IPS DF 19.7 (cell line): ENCODE measurements around the gene SPRED3.
A peak's percentile ranks its signal among the peaks of the same experiment; 100 is the strongest.
"Not testable (repeated sequence)": the region's sequence is repeated elsewhere in the genome, so short reads cannot be mapped to it uniquely, and the experiment has no call there.

Experiments
- DNase-seq: peaks from one replicate; pipeline ENCODE4 v3.0.0-alpha.2; 2013; ENCODE audit warnings: low read depth, low spot score

Gene SPRED3, protein sequence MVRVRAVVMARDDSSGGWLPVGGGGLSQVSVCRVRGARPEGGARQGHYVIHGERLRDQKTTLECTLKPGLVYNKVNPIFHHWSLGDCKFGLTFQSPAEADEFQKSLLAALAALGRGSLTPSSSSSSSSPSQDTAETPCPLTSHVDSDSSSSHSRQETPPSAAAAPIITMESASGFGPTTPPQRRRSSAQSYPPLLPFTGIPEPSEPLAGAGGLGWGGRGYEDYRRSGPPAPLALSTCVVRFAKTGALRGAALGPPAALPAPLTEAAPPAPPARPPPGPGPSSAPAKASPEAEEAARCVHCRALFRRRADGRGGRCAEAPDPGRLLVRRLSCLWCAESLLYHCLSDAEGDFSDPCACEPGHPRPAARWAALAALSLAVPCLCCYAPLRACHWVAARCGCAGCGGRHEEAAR

DNA sequence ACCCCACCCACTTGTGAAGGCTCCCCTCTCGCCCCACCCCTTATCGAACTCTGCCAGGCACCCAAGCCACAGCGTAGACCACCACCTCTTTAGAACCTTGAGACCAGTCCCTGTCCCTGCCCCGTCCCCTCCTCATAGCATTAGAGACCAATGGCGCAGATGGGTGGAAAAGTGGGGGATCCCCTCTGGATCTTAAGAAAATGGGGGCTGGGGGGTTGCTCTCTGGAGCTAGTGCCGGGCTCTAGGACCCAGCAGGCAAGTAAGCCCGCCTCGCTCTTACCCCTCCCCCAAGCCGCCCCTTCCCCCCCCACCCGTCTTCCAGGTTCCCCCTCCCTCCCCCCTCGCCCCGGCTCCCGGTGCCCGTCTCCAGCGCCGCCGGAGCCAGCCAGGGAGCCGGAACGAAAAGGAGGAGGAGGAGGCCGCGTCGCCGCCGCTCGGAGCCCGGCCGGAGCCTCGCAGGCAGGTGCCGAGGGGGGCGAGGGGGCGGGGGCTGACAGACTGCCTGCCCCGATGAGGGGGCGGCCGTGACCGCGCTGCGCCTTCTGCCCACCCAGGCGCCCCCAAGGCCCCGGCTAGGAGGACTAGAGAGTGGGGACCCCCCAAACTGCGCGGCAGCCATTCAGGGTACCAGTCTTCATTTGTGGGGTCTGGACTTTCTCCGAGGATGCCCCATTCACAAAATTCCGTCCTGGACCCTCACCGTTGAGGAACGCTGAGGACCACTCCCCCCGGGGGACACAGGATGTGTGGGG lies at the start of gene SPRED3:
TSS of gene SPRED3 (plus strand) at position 349 of the 752 bp plus-strand sequence. CDS start 1,606 bp downstream, outside the sequence.
- no peak for DNase-seq

DNA sequence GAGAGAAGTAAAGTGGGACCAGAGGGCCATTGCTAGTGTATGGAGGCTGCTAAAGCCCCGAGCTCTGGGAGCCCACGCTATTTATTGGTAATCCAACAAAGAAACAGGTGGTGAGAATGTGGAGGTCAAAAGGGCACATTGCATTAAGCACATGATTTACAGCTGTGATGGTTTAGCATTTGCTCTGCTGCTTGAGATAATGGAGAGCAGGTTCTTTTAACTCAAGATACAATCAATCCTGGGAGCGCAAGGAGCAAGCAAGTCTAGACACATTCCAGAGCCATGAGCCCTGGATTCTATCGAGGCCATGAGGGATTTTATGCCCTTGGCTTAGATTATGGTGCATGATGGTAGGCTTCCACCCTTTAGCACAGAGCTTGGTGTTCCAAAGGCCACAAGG lies 49.5 kb upstream of the SPRED3 start:
- DNase-seq = not testable (repeated sequence)

DNA sequence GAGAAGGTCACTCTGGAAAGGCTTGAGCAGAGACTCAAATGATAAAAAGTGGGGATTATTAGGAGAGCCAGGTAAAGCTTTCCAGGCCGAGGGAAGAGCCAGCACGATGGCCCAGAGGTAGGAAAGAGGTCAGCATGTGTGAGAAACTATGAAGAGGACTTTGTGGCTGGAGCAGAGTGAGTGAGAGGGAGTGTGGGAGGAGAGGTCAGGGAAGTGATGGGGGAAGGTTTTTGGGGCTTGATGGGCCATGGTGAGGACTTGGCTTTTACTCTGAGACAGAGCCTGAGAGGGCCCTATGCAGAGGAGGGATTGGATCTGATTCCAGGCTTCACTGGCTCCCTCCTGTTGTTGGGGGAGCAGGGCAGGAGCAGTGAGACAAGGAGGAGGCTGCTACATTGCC lies 47.6 kb upstream of the SPRED3 start:
- DNase-seq = no peak

DNA sequence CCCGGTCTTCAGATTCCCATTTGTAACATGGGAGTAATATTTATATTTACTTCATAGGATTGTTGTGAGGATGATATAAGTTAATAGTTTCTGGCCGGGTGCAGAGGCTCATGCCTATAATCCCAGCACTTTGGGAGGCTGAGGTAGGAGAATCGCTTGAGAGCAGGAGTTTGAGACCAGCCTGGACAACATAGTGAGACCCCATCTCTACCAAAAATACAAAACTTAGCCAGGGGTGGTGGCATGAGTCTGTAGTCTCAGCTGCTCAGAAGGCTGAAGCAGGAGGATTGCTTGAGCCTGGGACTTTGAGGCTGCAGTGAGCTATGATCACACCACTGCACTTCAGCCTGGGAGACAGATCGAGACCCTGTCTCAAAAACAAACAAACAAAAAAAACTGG lies 41.7 kb upstream of the SPRED3 start:
- DNase-seq = no peak

DNA sequence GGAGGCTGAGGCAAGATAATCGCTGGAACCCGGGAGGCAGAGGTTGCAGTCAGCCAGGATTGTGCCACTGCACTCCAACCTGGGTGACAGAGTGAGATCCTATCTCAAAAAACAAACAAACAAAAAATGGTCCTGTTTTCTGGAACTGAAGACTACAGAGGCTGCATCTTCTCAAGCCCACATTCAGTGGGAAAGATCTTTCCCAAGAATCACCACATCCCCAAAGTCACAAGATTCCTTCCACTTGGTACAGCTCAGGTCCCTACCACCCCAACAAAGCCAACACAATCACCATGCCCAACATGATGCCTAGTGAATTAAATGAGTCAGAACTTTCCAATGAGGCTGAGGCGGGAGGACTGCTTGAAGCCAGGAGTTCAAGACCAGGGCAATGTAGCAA lies 37.6 kb upstream of the SPRED3 start:
- DNase-seq = no peak

DNA sequence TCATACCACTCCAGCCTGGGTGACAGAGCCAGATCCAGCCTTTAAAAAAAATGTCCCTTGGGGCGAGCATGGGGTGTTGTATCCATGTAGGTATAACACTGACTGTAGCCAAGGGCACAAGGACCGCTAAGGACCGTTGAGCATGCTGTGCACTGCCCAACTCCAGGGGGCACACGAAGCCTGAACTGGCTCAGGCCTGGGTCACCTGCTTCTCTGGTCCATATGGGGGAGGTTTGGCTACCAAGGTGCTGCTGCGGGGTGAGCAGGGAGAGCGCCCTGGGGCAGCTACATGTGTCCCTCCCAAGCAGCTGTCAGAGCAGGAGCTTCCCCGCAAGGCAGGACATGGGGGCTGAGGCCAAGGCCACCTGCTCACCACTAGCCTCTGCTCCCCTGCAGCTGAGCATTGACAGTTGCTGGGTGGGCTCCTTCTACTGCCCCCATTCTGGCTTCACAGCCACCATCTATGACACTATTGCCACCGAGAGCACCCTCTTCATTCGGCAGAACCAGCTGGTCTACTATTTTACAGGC lies 36.6 kb upstream of the SPRED3 start:
- no peak for DNase-seq

DNA sequence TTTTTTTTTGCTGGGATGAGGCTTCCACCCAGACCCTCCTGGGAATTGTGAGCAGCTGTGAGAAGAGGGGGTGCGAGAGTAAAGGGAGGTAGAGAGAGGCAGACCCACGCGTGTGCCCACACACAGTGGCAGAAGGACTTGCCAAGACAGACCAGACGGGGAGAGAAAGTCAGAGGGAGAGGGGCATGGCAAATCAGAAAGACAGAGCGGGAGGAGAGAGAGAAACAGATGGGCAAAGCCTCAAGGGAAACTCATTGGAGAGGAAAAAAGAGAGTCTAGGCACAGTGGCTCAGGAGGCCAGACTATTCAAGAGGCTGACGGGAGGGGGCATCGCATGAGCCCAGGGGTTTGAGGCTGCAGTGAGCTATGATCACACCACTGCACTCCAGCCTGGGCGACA lies 35.9 kb upstream of the SPRED3 start:
- no peak for DNase-seq

DNA sequence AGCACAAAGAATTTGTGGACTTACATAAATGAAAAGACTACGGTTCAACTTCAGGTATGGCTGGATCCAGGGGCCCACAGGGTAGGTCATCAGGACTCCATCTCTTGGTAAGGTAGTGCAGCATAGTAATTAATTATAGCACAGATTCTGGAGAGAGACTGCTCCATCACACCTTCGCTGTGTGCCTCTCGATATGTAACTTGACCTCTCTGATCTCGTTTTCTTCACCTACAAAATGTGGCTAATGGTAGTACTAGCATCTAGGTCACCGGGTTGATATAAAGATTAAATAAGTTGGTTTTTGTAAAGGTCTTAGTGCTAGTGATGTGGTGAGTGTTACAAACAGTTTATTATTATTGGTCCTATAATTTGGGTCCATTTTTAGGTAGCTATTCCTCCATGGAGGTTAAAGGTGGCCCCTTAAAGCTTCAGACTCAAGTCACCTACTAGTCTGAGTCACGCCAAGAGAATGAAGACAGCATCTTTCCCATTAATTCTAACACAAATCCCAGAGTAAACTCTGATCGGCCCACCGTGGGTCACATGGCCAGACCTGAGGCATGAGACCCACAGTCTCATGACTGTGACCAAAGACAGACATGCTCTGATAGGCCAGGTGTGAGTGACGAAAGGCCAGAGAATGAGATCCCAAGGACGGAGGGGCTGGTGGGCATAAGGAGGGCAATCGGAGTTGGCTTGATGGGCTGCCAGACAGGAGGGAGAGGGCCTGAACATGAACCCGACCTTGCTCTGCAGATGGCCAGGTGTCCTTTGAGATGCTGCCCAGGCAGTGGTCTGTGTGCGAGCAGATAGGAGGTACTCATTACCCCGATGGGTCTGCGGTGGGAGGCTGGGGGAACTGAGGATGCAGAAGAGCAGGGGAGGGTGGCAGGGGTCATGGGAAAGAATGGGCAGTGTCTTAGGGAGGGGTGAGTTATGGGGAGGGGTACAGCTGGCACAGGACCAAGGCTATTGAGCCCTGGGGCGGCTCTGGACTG lies 32.5 kb upstream of the SPRED3 start:
- no peak for DNase-seq

DNA sequence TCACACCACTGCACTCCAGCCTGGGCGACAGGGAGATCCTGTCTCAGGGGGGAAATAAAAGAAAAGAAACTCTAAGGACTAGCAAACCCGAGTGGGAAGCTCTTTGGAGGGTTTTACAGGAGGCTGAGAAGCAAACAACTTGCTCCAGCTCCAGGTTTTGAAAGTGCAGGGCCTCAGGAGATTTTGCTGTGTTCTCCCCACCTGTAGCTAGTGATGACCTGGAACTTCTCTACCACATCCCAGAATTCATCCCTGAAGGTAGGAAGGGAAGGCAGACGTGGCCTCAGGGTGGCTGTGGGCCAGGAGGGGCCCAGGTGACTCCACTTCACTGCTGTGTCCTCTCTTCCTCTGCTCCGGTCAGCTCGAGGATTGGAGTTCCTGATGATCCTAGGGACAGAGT lies 30.4 kb upstream of the SPRED3 start:
- no peak for DNase-seq

DNA sequence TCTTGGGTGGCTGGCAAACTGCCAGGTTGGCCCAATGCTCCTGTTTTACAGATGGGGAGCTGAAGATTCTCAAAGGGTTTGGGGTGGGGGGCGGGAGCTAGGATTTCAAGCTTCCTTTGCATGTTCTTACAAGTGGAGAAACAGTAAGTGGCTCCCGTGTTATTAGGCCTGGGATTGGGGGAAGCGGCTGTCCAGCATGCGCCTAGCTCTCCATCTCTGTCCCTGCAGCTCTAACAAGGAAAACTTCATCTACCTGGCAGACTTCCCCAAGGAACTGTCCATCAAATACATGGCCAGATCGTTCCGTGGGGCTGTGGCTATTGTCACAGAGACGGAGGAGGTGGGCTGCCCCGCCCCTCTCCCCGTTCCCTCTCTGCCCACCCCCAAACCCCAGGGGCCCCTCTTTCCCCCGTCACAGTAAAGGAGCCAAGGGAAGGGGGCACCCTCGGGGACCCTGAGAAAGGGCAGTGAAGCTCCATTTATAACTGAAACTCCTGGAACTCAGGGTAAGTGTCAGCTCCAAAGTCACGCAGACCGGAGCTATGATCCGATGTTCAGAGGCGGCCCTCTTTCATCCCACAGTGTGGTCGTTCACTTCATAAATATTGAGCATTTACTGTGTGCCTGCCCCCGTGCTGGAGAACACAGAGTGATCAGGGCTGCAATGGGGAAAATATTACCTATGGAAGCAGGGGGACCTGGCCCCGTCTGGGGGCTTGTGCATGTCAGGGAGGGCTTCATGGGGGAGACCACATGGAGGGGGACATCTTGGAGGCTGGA lies 29.1 kb upstream of the SPRED3 start:
- DNase-seq = no peak

DNA sequence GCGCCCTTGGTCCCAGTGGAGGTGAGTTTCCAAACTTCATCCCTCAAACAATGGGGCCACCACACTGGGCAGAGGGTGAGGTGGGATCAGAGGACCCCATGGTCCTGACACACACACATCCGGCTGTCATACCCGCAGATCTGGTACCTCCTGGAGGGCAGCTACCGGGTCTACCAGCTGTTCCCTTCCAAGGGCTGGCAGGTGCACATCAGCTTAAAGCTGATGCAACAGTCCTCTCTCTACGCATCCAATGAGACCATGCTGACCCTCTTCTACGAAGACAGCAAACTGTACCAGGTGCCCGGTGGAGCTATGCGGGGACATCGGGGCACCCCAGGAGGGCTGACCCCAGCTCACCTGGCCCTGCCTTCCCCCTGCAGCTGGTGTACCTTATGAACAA lies 28.1 kb upstream of the SPRED3 start:
- DNase-seq = no peak

DNA sequence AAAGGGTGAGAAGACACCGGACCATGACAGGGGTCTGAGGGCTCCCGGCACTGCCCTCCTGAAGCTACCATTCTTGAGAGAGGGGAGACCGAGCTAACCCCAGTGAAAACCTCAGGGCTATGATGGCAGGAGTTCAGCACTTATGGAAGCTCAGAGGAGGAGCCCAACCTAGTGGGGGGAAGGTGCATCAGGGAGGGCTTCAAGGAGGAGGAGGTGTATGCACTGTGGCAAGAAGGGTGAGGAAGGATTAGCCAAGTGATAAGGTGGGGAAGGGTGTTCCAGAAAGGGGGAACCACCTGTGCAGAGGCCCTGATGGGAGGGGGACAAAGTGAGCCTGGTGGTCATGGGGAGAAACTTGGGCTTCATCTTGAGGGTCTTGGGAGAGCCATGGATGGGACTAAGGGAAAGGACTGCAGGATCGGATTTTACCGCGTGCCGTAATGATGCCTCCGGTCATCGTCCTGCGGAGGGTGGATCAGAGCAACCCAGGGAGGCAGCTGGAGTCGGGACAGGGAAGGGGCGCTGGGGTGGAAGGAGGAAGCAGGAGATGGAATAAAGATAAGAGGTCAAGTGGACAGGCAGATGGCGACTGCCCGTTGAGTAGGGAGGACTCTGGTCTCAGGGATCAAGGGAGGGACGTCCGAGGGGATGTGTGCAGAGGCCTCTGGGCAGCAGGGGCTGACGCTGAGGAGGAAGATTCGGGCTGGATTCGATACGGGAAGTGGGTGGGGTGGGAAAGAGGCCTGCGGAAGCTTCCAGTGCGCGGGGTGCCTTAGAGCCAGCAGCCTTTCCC lies 27.5 kb upstream of the SPRED3 start:
- no peak for DNase-seq

DNA sequence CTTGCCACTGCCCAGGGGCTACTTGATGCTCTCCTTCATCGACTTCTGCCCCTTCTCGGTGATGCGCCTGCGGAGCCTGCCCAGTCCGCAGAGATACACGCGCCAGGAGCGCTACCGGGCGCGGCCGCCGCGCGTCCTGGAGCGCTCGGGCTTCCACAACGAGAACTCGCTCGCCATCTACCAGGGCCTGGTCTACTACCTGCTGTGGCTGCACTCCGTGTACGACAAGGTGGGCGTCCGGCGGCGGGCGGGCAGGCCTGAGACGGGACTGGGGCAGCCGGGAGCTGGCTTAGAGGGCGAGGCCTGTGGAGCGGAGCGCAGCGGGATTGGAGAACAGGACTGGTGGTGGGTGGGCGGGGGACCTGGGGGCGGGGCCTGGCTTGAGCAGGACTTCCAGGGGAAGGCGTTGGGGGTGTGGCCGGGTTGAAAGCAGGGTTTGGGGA lies 26.8 kb upstream of the SPRED3 start:
- peak; percentile 64 for DNase-seq

DNA sequence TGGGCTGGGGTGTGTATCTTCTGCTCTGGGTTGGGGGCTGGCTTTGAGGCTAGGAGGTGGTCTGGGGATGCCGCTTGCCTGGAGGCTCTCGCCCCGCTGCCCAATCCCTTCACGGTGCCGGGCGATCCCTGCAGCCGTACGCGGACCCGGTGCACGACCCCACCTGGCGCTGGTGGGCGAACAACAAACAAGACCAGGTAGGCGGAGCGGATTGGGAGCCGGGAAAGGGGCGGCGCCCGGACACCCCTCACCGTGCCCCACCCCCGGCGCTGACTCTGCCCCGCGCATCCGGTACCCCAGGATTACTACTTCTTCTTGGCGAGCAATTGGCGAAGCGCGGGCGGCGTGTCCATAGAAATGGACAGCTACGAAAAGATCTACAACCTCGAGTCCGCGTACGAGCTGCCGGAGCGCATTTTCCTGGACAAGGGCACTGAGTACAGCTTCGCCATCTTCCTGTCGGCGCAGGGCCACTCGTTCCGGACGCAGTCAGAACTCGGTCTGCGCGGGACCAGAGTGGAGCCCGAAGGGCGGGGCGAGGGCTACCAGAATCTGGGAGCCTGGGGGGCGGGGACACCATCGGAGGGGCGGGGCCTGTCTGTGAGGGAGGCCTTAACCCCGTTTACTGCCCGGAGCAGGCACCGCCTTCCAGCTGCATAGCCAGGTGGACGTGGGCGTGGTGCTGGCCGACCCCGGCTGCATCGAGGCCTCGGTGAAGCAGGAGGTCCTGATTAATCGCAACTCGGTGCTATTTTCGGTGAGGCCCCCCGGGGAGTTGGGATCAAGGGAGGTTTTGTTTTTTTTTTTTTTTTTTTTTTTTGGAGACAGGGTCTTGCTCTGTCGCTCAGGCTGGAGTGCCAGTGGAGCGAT lies 26.2 kb upstream of the SPRED3 start:
- DNase-seq = peak; percentile 40

DNA sequence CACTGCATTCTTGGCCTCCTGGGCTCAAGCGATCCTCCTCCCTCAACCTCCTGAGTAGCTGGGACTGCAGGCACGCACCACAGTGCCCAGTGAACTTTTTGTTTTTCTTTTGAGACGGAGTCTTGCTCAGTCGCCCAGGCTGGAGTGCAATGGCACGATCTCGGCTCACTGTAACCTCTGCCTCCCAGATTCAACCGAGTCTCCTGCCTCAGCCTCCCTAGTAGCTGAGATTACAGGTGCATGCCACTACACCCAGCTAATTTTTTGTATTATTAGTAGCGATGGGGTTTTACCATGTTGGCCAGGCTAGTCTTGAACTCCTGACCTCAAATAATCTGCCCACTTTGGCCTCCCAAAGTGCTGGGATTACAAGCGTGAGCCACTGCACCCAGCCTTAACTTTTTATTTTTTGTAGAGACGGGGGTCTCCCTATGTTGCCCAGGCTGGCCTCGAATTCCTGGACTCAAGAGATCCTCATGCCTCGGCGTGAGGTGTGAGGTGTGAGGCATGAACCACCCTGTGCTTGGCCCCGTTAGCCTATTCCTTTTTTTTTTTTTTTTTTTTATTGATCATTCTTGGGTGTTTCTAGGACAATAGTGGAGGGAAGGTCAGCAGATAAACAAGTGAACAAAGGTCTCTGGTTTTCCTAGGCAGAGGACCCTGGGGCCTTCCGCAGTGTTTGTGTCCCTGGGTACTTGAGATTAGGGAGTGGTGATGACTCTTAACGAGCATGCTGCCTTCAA lies 25.4 kb upstream of the SPRED3 start:
- not testable (repeated sequence) for DNase-seq

DNA sequence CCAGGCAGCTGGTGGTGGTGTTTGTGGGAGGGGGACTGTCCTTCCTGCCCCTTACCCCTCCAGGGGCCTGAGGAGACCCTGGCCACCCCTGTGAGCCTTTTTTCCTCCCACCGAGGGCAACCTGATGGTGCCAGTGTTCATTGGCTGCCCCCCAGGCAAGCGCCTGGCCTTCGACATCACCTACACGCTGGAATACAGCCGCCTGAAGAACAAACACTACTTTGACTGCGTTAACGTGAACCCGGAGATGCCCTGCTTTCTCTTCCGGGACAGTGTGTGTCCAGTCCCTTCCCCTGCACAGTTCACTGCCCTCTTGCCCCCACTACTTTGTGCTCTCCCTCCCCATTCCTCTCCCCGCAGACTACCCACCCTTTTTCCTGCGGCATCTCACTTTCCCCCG lies 21.5 kb upstream of the SPRED3 start:
- no peak for DNase-seq

DNA sequence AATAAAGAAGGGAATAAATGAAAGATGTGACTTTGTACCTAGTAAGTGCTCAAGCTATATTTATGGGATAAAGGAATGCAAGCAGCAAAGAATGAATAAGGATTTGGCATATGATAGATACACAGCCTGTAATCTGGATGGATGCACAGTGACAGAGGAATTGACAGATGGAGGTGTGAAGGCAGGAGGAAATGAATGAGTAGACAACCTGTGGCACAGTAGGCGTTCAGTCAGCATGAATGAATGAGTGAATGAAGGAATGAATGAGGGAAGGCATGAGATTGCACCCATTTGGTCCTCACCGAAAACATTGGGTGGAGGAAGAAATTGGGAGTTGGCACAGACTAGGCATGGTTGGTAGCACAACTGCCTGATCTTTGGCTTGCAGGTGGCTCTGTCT lies 18.9 kb upstream of the SPRED3 start:
- no peak for DNase-seq

DNA sequence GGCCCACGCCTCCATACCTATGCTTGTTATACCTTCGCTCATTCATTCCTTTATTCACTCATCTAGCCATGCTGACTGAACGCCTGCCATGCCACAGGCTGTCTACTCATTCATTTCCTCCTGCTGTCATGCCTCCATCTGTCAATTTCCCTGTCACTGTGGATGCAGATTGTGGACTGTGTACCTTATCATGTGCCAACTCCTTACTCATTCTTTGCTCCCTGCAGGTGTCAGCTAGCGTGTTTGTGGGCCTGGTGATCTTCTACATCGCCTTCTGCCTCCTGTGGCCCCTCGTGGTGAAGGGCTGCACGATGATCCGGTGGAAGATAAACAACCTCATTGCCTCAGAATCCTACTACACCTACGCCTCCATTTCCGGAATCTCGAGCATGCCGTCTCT lies 18.2 kb upstream of the SPRED3 start:
- DNase-seq = no peak
